Measurements from ENCODE around the gene CCDC141.
"Not testable (repeated sequence)": the region's sequence is repeated elsewhere in the genome, so short reads cannot be mapped to it uniquely, and the experiment has no call there.

Gene CCDC141

GRCh38 chr2:179037807-179038206 lies 12.1 kb downstream of the CCDC141 start:
- DNase-seq: no peak

- DNase-seq: no peak
Observed at GRCh38 chr2:179036353-179036905, 13.5 kb downstream of the CCDC141 start.

GRCh38 chr2:179031731-179032408 lies 18.1 kb downstream of the CCDC141 start:
- DNase-seq: no peak

GRCh38 chr2:179024445-179024844 lies 25.5 kb downstream of the CCDC141 start:
- DNase-seq: no peak

- no peak for DNase-seq
Observed at GRCh38 chr2:179022685-179023084, 27.3 kb downstream of the CCDC141 start.

GRCh38 chr2:179021258-179021657 lies 28.7 kb downstream of the CCDC141 start:
- no peak for DNase-seq

- DNase-seq: peak; percentile 21
Observed at GRCh38 chr2:179020156-179020750, 29.7 kb downstream of the CCDC141 start.

- DNase-seq: no peak
Observed at GRCh38 chr2:179019260-179019659, 30.7 kb downstream of the CCDC141 start.

GRCh38 chr2:179017773-179018357 lies 32.1 kb downstream of the CCDC141 start:
- DNase-seq: no peak

- DNase-seq: not testable (repeated sequence)
Observed at GRCh38 chr2:179014189-179014588, 35.7 kb downstream of the CCDC141 start.

GRCh38 chr2:179005976-179006375 lies 44.0 kb downstream of the CCDC141 start:
- no peak for DNase-seq

- no peak for DNase-seq
Observed at GRCh38 chr2:178999476-178999875, 50.5 kb downstream of the CCDC141 start.

GRCh38 chr2:178998539-178998938 lies 51.4 kb downstream of the CCDC141 start:
- no peak for DNase-seq

GRCh38 chr2:178997477-178997876 lies 52.5 kb downstream of the CCDC141 start:
- DNase-seq: no peak

- no peak for DNase-seq
Observed at GRCh38 chr2:178997067-178997466, 52.9 kb downstream of the CCDC141 start.

- DNase-seq: no peak
Observed at GRCh38 chr2:178994264-178994663, 55.7 kb downstream of the CCDC141 start.

- DNase-seq: no peak
Observed at GRCh38 chr2:178993788-178994187, 56.1 kb downstream of the CCDC141 start.

GRCh38 chr2:178992719-178993118 lies 57.2 kb downstream of the CCDC141 start:
- DNase-seq: not testable (repeated sequence)

GRCh38 chr2:178990533-178991241 lies 59.2 kb downstream of the CCDC141 start:
- DNase-seq: no peak

- DNase-seq: not testable (repeated sequence)
Observed at GRCh38 chr2:178989424-178989823, 60.5 kb downstream of the CCDC141 start.

- DNase-seq: not testable (repeated sequence)
Observed at GRCh38 chr2:178982652-178983051, 67.3 kb downstream of the CCDC141 start.

- no peak for DNase-seq
Observed at GRCh38 chr2:178980815-178981214, 69.1 kb downstream of the CCDC141 start.

- no peak for DNase-seq
Observed at GRCh38 chr2:178978667-178979066, 71.3 kb downstream of the CCDC141 start.
